ENCODE data around the gene DNAAF1.
A peak's percentile ranks its signal among the peaks of the same experiment; 100 is the strongest.
"Not testable (repeated sequence)": the region's sequence is repeated elsewhere in the genome, so short reads cannot be mapped to it uniquely, and the experiment has no call there.

Gene DNAAF1

GRCh38 chr16:84144859-84145639 is at the start of gene DNAAF1, which contains the start of gene HSDL1:
Gene DNAAF1, plus strand, starts transcription at chr16:84145308. Its CDS starts 133 bp downstream, at chr16:84145441.
Gene HSDL1, minus strand, starts transcription at chr16:84145177. Its CDS starts 13,856 bp downstream, at chr16:84131321.
- DNase-seq: peak; percentile 95

DNA sequence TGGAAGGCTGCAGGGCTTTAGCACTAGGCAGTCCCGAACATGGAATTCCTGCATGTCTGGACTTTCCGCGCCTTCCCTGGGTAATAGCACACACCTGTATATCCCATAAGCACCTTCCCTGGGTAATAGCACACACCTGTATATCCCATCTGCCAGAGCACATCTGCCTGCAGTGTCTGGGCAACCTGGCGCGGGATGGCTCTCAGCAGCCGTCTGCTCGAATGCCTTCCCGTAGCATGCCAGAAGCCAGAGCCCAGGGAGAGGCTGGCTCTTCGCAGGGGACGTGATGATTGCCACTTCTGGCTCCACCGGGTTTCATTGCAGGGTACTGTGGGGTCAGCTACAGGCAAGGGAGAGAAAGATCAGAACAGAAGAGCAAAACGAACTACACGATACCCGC is 49.6 kb upstream of the DNAAF1 start:
- DNase-seq: no peak

DNA sequence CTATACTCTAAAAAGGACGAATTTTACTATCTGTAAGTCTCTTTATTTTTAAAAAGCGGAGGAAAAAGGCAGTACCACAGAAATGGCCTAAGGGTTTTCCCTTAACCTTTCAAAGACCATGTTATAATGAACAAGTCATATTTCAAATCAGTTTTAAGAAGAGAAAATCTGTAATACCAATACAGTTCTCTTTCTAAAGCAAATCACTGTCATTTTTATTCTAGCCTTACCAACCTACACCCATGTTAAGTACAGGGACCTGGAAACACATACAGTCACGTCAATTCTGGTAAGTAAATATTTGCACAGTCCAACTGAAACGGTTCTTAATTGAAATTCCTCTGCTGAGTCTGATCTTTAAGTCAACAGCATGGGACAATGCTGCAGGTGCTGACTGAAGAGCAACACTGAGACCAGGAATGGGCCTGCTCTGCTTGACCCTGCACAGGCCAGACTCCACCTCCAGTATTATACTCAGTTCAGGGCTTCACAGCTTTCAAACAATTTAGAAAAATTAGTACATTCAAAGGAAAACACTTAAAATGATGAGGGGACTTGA is 48.6 kb upstream of the DNAAF1 start:
- no peak for DNase-seq

DNA sequence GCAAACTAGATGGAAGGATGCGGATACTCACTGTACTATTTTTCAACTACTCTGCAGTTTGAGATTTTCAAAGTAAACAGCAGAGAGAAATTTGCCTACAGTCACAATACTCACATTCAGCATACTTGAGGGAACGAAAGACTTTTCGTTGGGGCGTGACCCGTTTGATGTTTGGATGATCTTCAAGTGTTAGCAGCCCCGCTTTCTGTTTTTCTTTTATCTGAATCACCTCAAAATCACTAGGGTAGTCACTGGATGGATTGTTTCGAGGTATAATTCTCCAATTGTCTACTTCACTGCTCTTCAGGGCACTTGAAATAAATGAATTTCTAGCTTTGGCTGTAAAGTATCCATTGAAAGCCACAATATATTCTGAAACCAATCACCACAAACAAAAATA is 46.2 kb upstream of the DNAAF1 start:
- DNase-seq: no peak

DNA sequence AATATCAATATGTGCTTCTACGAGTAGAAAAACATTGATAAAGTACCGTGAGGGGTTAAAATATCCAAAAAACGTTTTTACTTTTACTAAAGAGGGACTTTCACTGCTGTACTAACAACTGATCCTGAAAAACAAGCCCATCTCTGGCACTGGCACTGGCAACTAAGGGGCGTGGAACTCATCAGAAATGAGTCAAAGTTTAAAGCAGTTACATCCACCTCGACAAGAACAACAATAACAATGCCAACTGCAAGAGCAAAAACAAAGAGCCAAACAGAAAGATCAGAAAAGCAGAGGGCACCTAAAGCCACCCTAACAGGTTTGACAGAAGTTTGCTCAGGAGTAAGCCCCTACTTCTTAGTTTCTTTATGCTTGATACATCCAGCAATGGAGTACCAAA is 41.4 kb upstream of the DNAAF1 start:
- DNase-seq: no peak

DNA sequence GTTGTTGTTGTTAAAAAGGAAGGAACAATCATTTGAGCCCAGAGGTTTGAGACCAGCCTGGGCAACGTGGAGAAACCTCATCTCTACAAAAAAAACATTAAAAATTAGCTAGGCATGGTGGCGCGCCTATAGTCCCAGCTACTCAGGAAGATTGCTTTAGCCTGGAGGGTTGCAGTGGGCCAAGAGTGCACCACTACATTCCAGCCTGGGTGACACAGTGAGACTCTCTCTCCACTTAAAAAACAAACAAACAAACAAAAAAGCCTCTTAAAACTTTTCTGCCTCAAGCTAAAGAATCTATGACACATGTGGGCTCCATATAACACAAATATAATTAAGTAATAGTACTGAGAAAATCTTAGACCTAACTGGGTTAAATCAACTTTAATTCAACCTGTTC is 40.9 kb upstream of the DNAAF1 start:
- DNase-seq: no peak

GRCh38 chr16:84105301-84105815 is 39.8 kb upstream of the DNAAF1 start:
- no peak for DNase-seq

DNA sequence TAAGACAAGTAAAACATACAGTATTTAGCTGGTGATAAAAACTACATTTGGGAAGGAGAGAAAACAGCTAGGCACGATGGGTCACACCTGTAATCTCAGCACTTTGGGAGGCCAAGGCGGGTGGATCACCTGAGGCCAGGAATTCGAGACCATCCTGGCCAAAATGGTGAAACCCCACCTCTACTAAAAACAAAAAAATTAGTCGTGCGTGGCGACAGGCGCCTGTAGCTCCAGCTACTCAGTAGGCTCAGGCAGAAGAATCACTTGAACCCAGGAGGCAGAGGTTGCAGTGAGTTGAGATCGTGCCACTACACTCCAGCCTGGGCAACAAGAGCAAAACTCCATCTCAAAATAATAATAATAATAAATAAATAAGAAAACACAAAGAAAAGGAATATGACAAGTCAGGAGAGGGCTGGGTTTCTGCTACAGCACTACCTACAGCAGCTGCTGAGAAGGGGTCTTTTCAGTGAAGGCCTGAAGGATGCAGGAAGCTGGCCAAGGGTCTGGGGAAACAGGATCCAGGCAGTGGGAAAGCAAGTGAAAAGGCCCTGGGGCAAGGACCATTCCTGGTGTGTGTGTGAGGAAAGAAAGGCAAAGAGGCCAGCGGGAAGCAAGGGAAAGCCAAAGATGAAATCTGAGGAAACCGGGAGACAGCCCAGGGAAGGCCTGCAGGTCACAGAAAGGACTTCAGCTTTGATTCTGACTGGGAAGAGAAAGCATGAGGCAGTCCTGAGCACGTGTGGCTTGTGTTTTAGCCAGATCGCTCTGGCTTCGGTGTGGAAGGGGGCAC is 39.0 kb upstream of the DNAAF1 start:
- DNase-seq: no peak

GRCh38 chr16:84107921-84108320 is 37.2 kb upstream of the DNAAF1 start:
- no peak for DNase-seq

DNA sequence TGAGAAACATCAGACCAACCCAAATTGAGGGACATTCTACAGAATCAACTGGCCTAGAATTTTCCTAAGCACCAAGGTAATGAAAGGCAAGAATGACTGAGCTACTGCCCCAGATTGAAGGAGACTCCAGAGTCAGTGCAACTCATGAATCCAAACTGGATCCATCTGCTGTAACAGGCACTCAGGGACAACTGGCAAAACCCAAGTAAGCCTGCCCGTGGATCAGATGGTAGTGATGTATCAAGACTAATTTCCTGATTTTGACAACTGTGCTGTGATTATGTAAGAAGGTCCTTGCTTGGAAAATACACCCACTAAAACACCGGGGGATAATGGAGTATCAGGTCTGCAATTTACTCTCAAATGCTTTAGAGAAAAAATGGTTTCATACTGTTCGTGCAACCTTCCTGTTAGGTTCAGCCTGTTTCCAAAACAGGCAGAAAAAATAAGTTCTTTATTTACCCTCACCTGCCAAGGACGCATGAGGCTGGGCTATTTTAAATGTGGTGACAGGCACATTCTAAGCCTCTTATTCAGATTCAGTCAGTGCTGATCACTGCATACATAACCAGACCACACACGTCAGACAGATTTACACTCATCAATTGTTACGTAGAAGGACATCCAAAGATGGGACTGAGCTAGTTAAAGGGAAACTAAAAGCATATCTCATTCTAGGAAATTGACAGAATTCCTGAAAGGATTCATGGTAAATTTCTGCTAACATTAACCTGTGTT is 35.3 kb upstream of the DNAAF1 start:
- DNase-seq: no peak

DNA sequence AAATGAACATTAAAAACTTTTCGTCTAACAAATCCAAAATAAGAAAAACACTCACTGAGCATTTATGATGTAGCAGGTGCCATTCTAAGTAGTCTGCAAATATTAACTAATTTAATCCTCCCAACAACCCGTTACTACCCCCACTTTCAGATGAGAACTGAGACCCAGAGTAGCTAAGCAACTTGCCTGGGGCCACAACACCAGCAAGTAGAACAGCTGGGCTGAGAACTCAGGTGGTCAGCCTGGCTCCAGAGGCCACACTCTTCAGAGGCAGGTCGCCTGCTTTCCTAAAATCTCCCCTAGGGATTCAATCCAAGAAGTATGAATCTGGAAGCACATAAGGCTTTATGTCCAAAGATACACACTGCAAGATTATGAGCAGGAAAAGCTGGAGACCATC is 34.6 kb upstream of the DNAAF1 start:
- no peak for DNase-seq

- DNase-seq: no peak
Observed at GRCh38 chr16:84111525-84111924, 33.6 kb upstream of the DNAAF1 start.

- peak; percentile 59 for DNase-seq
Observed at GRCh38 chr16:84111949-84112348, 33.2 kb upstream of the DNAAF1 start.

DNA sequence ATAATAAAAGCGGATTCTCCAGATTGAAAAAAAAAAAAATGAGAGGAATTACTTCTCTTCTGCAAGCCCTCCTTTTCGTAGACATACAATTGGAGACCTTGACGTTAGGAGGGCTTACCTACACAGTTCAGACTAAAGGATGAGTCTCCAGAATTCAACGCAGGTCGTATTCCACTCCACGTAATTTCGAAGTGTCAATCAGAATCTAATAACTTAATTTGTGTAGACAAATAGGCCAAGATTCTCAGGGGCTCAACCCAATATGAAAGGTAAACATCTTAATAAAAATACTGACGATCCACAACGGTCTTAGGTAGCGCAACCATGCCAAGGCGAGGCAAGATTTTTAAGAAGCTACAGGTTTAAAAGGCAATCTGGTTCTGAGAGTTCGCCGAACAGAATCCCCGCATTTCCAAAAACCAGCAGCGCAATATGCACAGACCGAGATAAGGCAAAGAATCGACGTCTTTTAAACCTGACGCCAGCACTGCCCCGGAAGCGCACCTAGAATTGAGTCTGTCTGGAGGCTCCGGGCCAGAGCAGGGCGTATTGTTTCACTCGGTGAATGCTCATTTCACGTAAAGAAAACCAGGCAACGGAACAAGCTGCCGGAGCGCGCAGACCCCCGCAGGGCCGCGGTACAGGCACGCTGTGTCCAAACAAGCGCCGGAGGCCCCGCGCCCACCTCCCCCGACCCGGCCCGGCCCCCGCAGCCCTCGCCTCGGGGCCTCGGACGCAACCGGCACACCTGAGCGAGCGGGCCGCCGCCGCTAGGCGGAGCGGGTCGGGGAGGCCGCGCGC is 29.0 kb upstream of the DNAAF1 start:
- peak; percentile 68 for DNase-seq

GRCh38 chr16:84116720-84117493 is 28.2 kb upstream of the DNAAF1 start, which contains the start of gene MBTPS1:
Gene MBTPS1, minus strand, starts transcription at chr16:84116942. Its CDS starts 15,159 bp downstream, at chr16:84101783.
- peak; percentile 99 for DNase-seq

DNA sequence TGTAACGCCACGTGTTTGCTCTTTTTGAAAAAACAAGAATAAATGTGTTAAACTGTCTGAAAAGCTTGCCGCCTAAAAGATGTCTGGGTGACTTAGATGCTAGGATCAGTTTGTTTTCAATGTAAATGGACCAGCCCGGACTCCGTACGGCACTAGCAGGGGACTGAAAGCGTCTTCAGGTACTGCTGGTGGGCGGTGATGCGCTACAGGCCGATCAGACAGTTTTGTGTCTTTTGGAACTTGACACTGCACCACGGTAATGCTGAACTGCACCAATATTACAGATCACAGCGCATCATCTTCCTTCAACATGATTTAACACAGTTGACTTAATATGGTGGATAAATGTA is 27.6 kb upstream of the DNAAF1 start:
- peak; percentile 64 for DNase-seq

- not testable (repeated sequence) for DNase-seq
Observed at GRCh38 chr16:84118315-84118714, 26.8 kb upstream of the DNAAF1 start.

- no peak for DNase-seq
Observed at GRCh38 chr16:84119368-84119767, 25.7 kb upstream of the DNAAF1 start.

GRCh38 chr16:84120023-84120422 is 25.1 kb upstream of the DNAAF1 start:
- no peak for DNase-seq

GRCh38 chr16:84121007-84121406 is 24.1 kb upstream of the DNAAF1 start:
- no peak for DNase-seq

Measured in activated CD4-positive, alpha-beta T cell treated with anti-CD3 and anti-CD28 coated beads for 48 hours (primary cell).